Omental fat pad (tissue), 4 donors: ENCODE results near the gene MAZ. TPM values are rescaled to one million over a fixed set of nuclear protein-coding genes. Genes with fewer than 3 reads are reported as not detected.
"Not testable (repeated sequence)": the region's sequence is repeated elsewhere in the genome, so short reads cannot be mapped to it uniquely, and the experiment has no call there.

Experiments
- ATAC-seq: fragments of 150-250 bp; one replicate; pipeline ENCODE4 v1.9.1; 2016; ENCODE audit warnings: mild to moderate bottlenecking, moderate library complexity; ENCODE audit not compliant: low FRiP score
- DNase-seq: peaks from one replicate; pipeline ENCODE4 v3.0.0-alpha.2; 2019; ENCODE audit warnings: low spot score
- CTCF ChIP-seq, 3 donors: fragments of 450-650 bp; IDR thresholded peaks; one replicate each; pipeline ENCODE4 v1.5.1; 2016 to 2017; ENCODE audit warnings: antibody characterized with exemption in 3 of 3, mild to moderate bottlenecking in 3 of 3, moderate library complexity in 2 of 3
- total RNA-seq, 4 donors: library from RNA; depleted of rRNA; stranded (reverse); fragments of >200 nt; gene quantifications; one replicate each; pipeline ENCODE4 v1.1.0, GENCODE V29; 2016

MAZ gene
- total RNA-seq, 4 donors from 2014 or later: 38.0 to 76.9 (median 57.7) TPM

GRCh38 chr16:29821643-29822115 is 15.3 kb downstream of the MAZ start:
- peak; percentile 76 for ATAC-seq
- TF ChIP-seq CTCF (IDR thresholded peaks at IDR 0.05): no peak
- DNase-seq: no peak

- DNase-seq: no peak
- TF ChIP-seq CTCF (IDR thresholded peaks at IDR 0.05): no peak
- no peak for ATAC-seq
Measured at GRCh38 chr16:29824589-29825144, 18.3 kb downstream of the MAZ start.

GRCh38 chr16:29825145-29826044 is 19.1 kb downstream of the MAZ start:
- TF ChIP-seq CTCF (IDR thresholded peaks at IDR 0.05): no peak
- DNase-seq (no peak), ATAC-seq (peak; percentile 26)

GRCh38 chr16:29826342-29826695 is 20.0 kb downstream of the MAZ start:
- no peak for DNase-seq
- no peak for ATAC-seq
- no peak for TF ChIP-seq CTCF (IDR thresholded peaks at IDR 0.05)

- TF ChIP-seq CTCF (IDR thresholded peaks at IDR 0.05): no peak
- DNase-seq (no peak), ATAC-seq (no peak)
Measured at GRCh38 chr16:29830774-29831173, 24.4 kb downstream of the MAZ start.

- no peak for ATAC-seq
- TF ChIP-seq CTCF (IDR thresholded peaks at IDR 0.05): no peak
Measured at GRCh38 chr16:29831490-29831889, 25.2 kb downstream of the MAZ start.

GRCh38 chr16:29833219-29833618 is 26.9 kb downstream of the MAZ start:
- not testable (repeated sequence) for ATAC-seq, DNase-seq

More at GRCh38 chr16:29831490-29831889, 25.2 kb downstream of the MAZ start:
- no peak for DNase-seq
